AG08395 (cell line): ENCODE measurements around the gene MTCP1.

Experiments used
- DNase-seq: peaks from one replicate; pipeline ENCODE4 v3.0.0; 2012; ENCODE audit warnings: mixed read lengths, low spot score

The MTCP1 gene, protein sequence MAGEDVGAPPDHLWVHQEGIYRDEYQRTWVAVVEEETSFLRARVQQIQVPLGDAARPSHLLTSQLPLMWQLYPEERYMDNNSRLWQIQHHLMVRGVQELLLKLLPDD

DNA sequence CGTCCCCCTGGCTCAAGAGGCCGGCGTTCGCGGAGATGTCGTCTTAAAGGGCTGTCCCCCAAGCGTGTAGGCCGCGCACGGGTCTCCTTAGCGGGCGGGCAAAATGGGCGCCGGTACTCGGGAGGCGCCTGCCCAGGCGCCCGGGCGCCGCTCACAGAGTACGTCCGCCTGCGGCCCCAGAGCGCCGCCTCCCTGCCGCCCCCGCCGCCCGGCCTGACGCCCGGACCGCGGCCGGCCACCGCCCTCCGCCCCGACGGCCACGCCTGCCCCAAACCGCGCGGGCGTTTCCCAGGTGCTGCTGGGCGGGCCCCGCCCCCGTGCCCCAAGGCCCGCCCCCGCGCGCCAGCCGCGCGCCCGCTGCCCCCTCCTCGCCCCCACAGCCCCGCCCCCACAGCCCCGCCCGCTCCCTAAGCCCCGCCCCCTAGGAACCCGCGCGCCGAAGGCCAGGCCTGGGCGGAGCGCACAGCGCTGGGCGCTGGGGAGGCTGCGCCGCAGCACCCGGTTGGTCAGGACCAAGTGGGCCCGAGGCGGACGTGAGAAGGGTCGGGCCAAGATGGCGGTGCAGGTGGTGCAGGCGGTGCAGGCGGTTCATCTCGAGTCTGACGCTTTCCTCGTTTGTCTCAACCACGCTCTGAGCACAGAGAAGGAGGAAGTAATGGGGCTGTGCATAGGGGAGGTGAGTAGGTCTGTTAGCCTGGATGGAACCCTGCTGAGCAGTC, at the start of gene MTCP1, which contains the start of the genes BRCC3 and CMC4:
TSS of gene MTCP1 (minus strand) at position 162 of the 719 bp plus-strand sequence. CDS start 5,126 bp downstream, outside the sequence.
TSS of gene BRCC3 (plus strand) at position 534 of the 719 bp plus-strand sequence. CDS start at position 554, 20 bp downstream.
TSS of gene CMC4 (minus strand) at position 162 of the 719 bp plus-strand sequence. CDS start 7,113 bp downstream, outside the sequence.
- peak; percentile 87 for DNase-seq

DNA sequence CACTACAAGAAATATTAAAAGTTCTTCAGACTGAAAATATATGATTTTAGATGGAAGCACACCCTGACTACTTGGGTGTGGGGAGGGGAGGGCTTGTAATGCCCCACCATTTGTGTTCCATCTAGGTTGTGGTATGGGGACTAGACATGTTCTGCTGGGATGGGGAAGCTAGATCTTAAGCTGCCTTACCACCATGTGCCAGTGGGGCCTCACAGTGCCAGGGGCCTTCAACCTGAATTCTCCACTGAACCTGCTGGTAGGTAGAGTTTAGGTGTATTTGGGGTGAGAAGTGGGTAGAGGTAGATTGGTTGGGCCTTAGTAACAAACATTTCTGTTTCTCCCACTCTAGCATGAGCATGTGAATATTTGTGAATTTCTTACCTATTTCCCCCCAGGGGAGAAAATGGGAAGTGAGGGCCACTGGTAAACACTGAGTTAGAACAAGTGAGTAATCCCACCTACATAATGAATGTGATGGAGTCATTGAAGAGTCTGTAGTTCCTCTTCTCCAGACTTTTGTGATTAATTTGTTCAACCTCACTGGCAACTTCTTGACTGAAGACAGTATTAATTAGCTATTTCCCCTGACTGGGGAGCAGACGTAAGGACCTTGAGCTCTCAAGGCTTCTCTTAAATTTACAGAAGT, 44.4 kb upstream of the MTCP1 start:
- DNase-seq: no peak

DNA sequence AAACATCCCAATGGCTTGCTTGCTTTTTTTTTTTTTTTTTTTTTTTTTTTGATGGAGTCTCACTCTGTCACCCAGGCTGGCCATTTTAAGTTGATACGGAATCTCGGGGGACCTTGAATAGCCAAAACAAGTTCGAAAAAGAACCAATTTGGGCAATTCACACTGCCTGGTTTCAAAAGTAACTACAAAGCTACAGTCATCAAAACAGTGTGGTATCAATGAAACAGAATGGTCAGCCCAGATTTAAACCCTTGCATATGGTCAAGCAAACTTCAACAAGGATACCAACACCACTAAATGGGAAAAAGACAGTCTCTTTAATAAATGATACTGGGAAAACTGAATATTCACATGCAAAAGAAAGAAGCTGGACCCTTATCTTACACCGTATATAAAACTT, 42.2 kb upstream of the MTCP1 start:
- DNase-seq: no peak

DNA sequence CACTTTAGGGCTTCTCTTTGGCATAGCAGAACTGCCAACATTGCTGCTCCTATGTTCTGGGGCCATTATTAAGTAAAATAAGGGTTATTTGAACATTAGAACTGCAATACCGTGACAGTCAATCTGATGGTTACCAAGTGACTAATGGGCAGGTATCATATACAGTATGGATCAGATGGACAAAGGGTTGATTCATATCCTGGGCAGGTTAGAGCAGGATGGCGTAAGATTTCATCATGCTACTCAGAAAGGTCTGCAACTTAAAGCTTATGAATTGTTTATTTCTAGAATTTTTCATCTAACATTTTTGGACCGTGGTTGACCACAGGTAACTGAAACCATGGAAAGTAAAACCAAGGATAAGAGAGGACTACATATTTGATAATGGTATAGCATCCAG, 41.2 kb upstream of the MTCP1 start:
- DNase-seq: no peak

- DNase-seq: no peak
Observed at GRCh38 chrX:155108427-155108826, 37.5 kb upstream of the MTCP1 start.

- no peak for DNase-seq
Observed at GRCh38 chrX:155105919-155106318, 35.0 kb upstream of the MTCP1 start.

DNA sequence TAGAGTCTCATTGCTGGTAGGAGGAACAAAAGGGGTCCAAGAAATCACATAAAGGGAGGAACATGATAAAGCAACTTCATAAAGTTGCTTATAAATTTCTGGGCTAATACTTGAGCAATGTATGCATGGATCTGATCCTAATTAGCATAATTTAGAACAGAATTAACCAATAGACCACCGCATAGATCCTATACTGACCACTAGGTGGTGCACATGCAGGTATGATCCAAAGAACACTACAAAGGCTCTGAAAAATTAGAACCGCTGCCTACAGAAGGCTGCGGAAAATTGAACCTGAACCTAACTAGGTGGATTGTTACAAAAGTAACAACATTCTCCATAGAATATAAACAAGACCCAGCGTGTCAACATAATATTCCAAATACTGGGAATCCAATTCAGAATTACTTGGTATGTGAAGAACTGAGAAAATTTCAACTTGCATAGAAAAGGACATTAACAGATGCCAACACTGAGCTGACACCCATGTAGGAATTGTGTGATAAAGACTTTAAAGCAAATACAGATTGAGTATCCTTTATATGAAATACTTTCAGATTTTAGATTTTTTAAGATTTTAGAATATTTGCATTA, 23.6 kb upstream of the MTCP1 start:
- DNase-seq: peak; percentile 11

GRCh38 chrX:155086961-155087735, 16.2 kb upstream of the MTCP1 start:
- no peak for DNase-seq

- peak; percentile 19 for DNase-seq
Observed at GRCh38 chrX:155086202-155086840, 15.4 kb upstream of the MTCP1 start.

DNA sequence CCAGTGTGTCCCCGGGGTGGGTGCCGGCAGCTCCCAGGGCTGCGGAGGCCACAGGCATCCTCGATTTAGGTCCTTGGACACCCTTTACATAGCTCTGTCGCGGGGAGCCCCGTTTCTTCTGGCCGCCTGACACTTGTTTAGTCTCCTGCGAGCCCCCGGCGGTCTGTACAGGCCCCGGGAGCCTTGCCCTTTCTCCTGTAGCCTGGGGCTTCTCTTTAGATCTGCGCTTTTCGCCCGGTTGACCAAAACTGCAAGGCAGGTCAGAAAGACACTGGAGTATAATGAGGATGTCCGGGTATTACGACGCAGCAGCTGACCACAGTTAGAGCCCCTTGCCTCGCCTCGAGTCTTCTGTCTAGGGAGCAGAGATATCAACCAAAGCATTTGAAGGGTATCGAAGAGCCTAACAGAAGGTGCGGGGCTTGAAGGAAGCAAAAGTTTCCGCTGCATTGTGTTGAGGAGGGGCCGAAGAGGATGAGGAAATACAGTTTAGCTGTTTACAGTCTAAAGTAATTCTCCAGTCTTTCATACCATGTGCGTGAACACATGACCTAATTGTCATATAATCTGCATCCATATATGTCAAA, 851 bp upstream of the MTCP1 start:
- DNase-seq: peak; percentile 7

DNA sequence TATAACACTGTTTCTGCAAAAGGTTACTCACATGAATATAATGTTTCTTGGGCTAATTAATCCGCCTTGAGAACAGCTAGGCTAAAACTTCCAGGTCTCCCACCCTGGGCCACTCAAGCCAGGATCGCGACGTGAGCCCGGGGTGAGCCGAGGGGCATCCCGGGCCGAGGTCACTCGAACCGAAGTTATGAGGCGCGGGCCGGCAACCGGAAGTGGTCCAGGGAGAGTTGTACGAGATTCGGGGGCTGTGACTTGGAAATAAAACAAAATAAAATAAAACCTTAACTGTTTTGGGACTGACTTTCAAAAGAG, 317 bp downstream of the MTCP1 start:
- peak; percentile 8 for DNase-seq

DNA sequence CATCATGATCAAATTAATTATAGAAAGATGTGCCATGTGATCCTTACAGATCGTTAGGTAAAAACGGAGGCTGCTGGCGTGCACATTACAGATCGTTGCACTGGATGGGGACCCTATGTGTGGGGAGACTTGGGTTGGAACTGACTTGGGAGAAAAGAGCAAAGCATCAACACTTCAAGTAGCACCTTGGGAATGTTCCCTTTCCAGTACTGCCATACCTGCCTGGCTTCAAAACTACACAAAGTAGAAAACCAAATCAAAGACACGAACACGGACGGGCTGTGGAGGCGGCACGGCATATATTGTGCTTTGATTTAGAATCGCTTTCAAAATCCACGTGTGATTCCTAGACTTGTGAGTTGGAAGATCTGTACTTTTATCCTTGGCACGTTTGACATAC, 898 bp downstream of the MTCP1 start:
- DNase-seq: no peak

- no peak for DNase-seq
Observed at GRCh38 chrX:155069414-155069813, 1.5 kb downstream of the MTCP1 start.

DNA sequence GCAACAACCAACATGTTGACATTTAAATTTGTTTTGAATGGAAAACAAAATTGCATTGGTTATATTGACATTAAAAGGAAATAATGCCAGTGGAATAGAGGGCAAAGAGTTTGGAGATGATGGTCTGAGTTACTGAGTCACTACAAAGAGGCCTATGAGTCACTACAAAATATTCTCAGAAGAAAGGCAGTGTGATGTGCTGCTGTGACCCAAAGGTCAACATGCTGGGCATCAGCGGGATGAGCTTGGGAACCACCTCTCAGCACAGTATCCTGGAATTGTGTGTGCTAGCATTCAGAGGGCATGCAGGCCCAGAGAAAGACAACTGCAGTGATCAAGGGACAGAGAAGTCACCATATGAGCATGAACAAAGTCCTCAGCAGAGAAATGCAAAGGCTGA, 2.8 kb downstream of the MTCP1 start:
- DNase-seq: peak; percentile 41

GRCh38 chrX:155065035-155065734, 5.8 kb downstream of the MTCP1 start:
- DNase-seq: peak; percentile 18

GRCh38 chrX:155061760-155062159, 9.2 kb downstream of the MTCP1 start:
- no peak for DNase-seq

DNA sequence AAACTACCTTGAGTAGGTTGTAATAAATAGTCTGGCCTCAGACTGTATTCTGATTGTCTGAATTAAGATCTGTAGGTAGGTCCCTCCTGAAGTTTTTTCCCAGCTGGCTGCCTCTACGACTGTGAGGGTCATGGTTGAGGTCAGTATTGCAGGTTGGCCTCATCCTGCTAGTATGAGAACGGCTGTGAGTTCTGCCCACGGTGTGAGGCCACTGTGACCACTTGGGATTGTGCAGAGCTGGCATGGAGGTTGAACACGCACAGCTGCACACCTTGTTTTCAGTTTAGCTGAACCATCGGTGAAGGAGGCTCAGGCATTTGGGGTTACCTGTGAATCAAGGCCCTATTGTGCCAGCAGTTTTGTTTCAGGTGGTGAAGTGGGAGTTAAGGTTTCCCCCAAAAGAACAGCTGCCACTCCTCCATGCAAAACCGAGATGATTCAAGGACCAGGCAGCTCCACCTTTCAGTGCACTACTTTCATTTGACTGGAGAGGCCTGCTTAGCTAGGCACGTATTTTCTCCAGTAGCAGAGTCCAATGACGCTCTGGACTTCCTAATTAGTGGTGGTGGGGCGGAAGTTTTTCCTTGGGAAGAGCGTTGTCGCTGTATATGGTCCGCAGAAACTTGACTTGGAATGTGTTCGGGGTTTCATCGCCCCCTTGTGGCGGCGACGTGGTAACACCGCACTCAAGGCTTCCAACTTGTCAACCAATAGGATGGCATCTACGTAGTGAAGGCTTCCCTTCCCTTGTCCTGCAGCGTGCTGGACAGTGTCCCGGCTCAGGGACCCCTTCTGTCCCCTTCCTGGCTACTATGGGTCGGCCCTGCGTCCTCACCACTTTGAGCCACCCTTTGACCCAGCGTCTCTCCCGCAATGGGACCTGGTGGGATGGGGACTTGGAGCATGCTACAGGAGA, 13.8 kb downstream of the MTCP1 start:
- DNase-seq: peak; percentile 69

GRCh38 chrX:155056471-155056870, 14.5 kb downstream of the MTCP1 start:
- no peak for DNase-seq

DNA sequence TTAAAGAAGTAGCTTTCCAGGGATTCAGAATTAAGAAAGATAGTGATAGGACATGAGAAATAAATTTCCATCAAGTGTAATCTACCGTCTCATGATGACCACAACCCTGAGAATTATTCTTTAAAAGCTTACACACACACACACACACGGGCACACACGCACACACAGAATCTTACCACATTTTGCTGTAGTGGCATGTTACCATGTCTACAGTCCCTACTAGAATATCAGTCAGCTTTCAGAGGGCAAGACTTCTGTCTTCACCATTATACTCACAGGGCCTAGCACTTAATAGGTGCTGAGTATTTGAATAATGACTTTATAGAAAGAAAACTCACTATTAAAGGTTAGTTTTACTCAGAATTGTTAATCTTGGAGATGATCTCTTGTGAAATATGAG, 15.4 kb downstream of the MTCP1 start:
- no peak for DNase-seq

DNA sequence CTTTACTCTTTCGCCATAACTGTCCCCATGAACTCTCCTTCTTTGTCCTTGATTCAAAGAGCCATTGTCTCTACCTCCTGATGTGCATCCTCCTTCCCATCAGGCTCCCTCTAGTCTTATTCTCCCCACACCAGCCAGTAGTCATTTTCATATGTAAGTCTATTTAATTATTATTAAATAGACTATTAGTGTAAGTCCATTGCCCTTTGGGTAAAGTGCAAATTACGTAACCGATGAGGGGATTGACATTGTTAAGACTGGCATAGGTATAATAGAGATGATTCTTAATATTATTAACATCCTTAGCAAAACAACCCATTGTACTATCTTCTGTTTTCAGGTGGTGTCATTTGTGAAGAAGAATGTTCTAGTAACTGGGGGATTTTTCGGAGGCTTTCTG, 16.7 kb downstream of the MTCP1 start:
- no peak for DNase-seq
